ENCODE data around the gene RPL13. TPM values are rescaled to one million over a fixed set of nuclear protein-coding genes. Genes with fewer than 3 reads are reported as not detected.

The RPL13 gene
- total and polyA plus RNA-seq, 2 of the 8 experiments (the other 6 are each of a cell fraction or from before 2014, with no cell fraction given), result 2,162 to 7,384 TPM

DNA sequence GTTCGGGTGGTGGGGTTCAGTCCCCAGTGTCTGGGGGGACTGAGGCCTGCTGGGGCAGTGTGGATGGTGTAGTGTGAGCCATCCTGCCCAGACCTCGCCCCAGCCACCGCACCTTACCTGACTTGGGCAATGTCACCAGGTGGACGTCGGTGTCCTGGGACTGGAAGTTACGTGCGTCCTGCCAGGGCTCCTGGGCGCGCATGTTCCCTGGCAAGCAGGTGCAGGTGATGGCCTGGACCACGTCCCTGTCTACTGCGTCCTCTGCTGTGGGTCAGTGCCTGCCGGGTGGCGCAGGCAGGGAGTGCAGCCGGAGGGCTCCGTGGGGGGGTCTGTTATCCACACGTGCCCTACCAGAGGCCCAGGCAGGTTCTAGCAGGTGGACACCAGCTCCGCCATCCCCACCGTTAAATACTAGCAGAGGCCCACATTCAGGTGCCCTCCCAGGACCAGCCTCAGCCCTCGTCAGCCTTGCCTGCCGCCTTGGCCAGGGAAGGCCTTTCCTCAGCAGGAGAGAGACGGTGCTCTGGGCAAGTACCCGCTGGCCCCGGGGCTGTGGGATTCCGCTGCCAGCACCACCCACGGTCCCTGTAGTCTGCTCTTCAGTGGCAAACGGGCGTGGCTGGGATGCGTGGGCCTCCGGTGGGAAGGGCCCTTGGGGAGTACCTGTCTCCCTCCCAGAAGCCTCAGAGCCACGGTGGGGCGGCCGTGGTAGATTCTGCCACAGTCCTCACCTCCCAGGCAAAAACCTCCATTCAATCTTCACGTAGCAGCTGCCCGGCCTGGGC, 44.9 kb downstream of the RPL13 start (continued):
- TF ChIP-seq TEAD4 (IDR thresholded peaks at IDR 0.05; ENCODE audit: low read depth, low read length) (no peak), BCL11A (IDR thresholded peaks at IDR 0.05; ENCODE audit: low read depth in 2 of 2, low read length in 2 of 2) (no peak), FOSL1 (IDR thresholded peaks at IDR 0.05; ENCODE audit: insufficient read depth, low read depth, low read length) (no peak), GABPA (IDR thresholded peaks at IDR 0.05; ENCODE audit: borderline replicate concordance, insufficient read depth, low read length) (no peak), CBX5 (IDR thresholded peaks at IDR 0.05; ENCODE audit: low read depth, low read length) (no peak), EP300 (IDR thresholded peaks at IDR 0.05; ENCODE audit: borderline replicate concordance in 1 of 2, low read depth in 2 of 2, low read length in 2 of 2) (no peak), CREB1 (IDR thresholded peaks at IDR 0.05) (no peak), POLR2A (IDR thresholded peaks at IDR 0.05; ENCODE audit: control extremely low read depth in 1 of 2, low read depth in 2 of 2, low read length in 2 of 2) (no peak)

Data from H1 (cell line).